Keratinocyte (primary cell): ENCODE measurements around the gene SDK1. TPM values are rescaled to one million over a fixed set of nuclear protein-coding genes. Genes with fewer than 3 reads are reported as not detected.

Experiments used
- DNase-seq: peaks from one replicate; pipeline ENCODE4 v3.0.0-alpha.2; 2011; ENCODE audit warnings: low read depth, missing footprints, low spot score
- FAIRE-seq: peaks from 2 replicates; lab custom pipeline; 2011; peaks lifted over from hg19 to GRCh38; lab: Jason Lieb, UNC
- H2AFZ ChIP-seq: 2 replicates; pipeline ENCODE4 v1.6.0; 2012; ENCODE audit warnings: low read length, control low read depth, inconsistent platforms; ENCODE audit not compliant: control insufficient read depth
- H3K27ac ChIP-seq: 2 replicates; pipeline ENCODE4 v1.5.1; 2011; ENCODE audit warnings: low read length; ENCODE audit not compliant: control insufficient read depth, insufficient read depth
- H3K27me3 ChIP-seq: 3 replicates; pipeline ENCODE4 v1.6.0; 2011; ENCODE audit warnings: low read length; ENCODE audit not compliant: control insufficient read depth, insufficient read depth; ENCODE audit errors: extremely low read depth
- H3K36me3 ChIP-seq, 2 experiments: 2 replicates in 1 of 2; 3 replicates in 1 of 2; pipeline ENCODE4 v1.5.1; 2011; ENCODE audit warnings: low read length in 2 of 2, mild to moderate bottlenecking in 1 of 2; ENCODE audit not compliant: control insufficient read depth in 2 of 2, insufficient read depth in 2 of 2; ENCODE audit errors: extremely low read depth in 1 of 2
- H3K4me1 ChIP-seq: 3 replicates; pipeline ENCODE4 v1.5.1; 2011; ENCODE audit warnings: low read length; ENCODE audit not compliant: control insufficient read depth, insufficient read depth; ENCODE audit errors: extremely low read depth
- H3K4me2 ChIP-seq: 3 replicates; pipeline ENCODE4 v1.6.0; 2011; ENCODE audit warnings: low read depth, low read length; ENCODE audit not compliant: control insufficient read depth, insufficient read depth; ENCODE audit errors: extremely low read depth
- H3K4me3 ChIP-seq, 3 experiments: fragments of 200-600 bp in 1 of 3; sonication (generic) in 1 of 3; 2 replicates in 2 of 3; 3 replicates in 1 of 3; pipeline ENCODE4 v1.5.1; 2011 to 2016; ENCODE audit warnings: low read length in 3 of 3, mild to moderate bottlenecking in 3 of 3, control low read depth in 2 of 3, inconsistent platforms in 1 of 3, low read depth in 1 of 3, mixed read lengths in 1 of 3, mixed run types in 1 of 3, moderate library complexity in 1 of 3; ENCODE audit not compliant: control insufficient read depth in 2 of 3, insufficient read depth in 2 of 3; ENCODE audit errors: extremely low read depth in 1 of 3
- H3K79me2 ChIP-seq: 2 replicates; pipeline ENCODE4 v1.6.0; 2012; ENCODE audit warnings: low read length; ENCODE audit not compliant: control insufficient read depth, insufficient read depth
- H3K9ac ChIP-seq: 3 replicates; pipeline ENCODE4 v1.6.0; 2011; ENCODE audit warnings: low read length; ENCODE audit not compliant: control insufficient read depth, insufficient read depth; ENCODE audit errors: extremely low read depth
- H3K9me1 ChIP-seq: 3 replicates; pipeline ENCODE4 v1.6.0; 2011; ENCODE audit warnings: low read length; ENCODE audit not compliant: control insufficient read depth, insufficient read depth; ENCODE audit errors: extremely low read depth
- H3K9me3 ChIP-seq: 2 replicates; pipeline ENCODE4 v1.5.1; 2012; ENCODE audit warnings: low read depth, low read length; ENCODE audit not compliant: control insufficient read depth
- H4K20me1 ChIP-seq: 3 replicates; pipeline ENCODE4 v1.6.0; 2011; ENCODE audit warnings: low read length; ENCODE audit not compliant: control insufficient read depth, insufficient read depth; ENCODE audit errors: extremely low read depth
- EZH2 ChIP-seq: IDR thresholded peaks from one replicate; pipeline ENCODE4 v1.6.1; 2012; ENCODE audit warnings: inconsistent platforms, mild to moderate bottlenecking, low read length, moderate library complexity
- dilution Hi-C: fragments of 300-500 bp; cut with MboI; formaldehyde crosslinking; loops from one replicate; pipeline ENCODE4 v1.7.0; 2020; ENCODE audit warnings: low sequenced_read_pairs; ENCODE audit not compliant: extremely low pct_ligation_motif_present
- polyA plus RNA-seq, 5 experiments: library from polyadenylated mRNA; depleted of rRNA in 3 of 5; stranded (reverse) in 3 of 5; stranded (forward) in 1 of 5; unstranded in 1 of 5; fragments of >200 nt; gene quantifications; 1 replicate in 1 of 5; 2 replicates in 3 of 5; 3 replicates in 1 of 5; pipeline versions ENCODE4 v1.2.1 to v1.2.3, GENCODE V29; 2011 to 2012; ENCODE audit warnings: missing spikeins in 2 of 5, low read depth in 1 of 5, low replicate concordance in 1 of 5
- TF ChIP-seq, protein P1 (sequence below), 3 experiments: IDR thresholded peaks in 1 of 3; conservative IDR thresholded peaks in 1 of 3; optimal IDR thresholded peaks in 1 of 3; 2 replicates in 2 of 3; 3 replicates in 1 of 3; pipeline versions ENCODE3 to v1.5.1; 2011; ENCODE audit warnings: low read length in 3 of 3, mild to moderate bottlenecking in 3 of 3, moderate library complexity in 2 of 3, control low read depth in 1 of 3, inconsistent platforms in 1 of 3; ENCODE audit not compliant: insufficient read depth in 2 of 3; ENCODE audit errors: extremely low read depth in 1 of 3

The SDK1 gene
- polyA plus RNA-seq, 1 donor (not counting 4 experiments of a cell fraction or from before 2014, with no cell fraction given) = 0.66 TPM

DNA sequence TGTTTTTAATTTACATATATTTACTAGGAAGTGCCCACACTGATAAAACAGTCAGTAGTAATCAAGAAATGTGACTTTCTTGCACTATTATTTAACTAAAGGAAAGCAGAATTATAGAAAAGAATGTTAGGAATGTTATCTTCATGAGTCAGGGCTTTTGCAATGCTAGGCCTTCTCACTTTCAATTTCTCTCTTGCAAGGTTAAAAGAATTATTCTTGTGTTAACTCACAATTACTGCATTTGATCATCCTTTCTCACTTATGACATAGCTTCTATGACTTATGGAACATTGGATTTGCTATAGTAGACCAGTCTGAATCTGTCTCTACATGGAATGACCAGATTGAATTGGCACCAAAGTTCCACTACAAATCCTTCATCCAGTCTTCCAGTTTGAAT, 192.4 kb downstream of the SDK1 start:
- Histone ChIP-seq H3K9ac (no peak overlapping the region), H3K27ac (no peak overlapping the region), H3K9me1 (no peaks in the 10 kb centered on the region), H3K4me1 (peaks cover 6% of the 10 kb centered on the region), H3K4me3 (peak overlapping the region in 1 of 3 experiments; percentile 17), H3K9me3 (no peaks in the 10 kb centered on the region), H2AFZ (no peak overlapping the region), H3K79me2 (no peaks in the 10 kb centered on the region), H3K36me3 (no peaks in the 10 kb centered on the region), H3K4me2 (peak overlapping the region; percentile 63), H3K27me3 (no peaks in the 10 kb centered on the region), H4K20me1 (no peaks in the 10 kb centered on the region)
- FAIRE-seq (no peak), DNase-seq (no peak)
- dilution Hi-C loops = no loop called here
- no peak for TF ChIP-seq EZH2
- TF ChIP-seq, protein P1, sequence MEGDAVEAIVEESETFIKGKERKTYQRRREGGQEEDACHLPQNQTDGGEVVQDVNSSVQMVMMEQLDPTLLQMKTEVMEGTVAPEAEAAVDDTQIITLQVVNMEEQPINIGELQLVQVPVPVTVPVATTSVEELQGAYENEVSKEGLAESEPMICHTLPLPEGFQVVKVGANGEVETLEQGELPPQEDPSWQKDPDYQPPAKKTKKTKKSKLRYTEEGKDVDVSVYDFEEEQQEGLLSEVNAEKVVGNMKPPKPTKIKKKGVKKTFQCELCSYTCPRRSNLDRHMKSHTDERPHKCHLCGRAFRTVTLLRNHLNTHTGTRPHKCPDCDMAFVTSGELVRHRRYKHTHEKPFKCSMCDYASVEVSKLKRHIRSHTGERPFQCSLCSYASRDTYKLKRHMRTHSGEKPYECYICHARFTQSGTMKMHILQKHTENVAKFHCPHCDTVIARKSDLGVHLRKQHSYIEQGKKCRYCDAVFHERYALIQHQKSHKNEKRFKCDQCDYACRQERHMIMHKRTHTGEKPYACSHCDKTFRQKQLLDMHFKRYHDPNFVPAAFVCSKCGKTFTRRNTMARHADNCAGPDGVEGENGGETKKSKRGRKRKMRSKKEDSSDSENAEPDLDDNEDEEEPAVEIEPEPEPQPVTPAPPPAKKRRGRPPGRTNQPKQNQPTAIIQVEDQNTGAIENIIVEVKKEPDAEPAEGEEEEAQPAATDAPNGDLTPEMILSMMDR (optimal IDR thresholded peaks at IDR 0.05 in 1 of 3, IDR thresholded peaks at IDR 0.05 in 1 of 3, conservative IDR thresholded peaks at IDR 0.05 in 1 of 3; ENCODE audit: extremely low read depth in 1 of 3, insufficient read depth in 2 of 3, low read length in 3 of 3) = no peak

DNA sequence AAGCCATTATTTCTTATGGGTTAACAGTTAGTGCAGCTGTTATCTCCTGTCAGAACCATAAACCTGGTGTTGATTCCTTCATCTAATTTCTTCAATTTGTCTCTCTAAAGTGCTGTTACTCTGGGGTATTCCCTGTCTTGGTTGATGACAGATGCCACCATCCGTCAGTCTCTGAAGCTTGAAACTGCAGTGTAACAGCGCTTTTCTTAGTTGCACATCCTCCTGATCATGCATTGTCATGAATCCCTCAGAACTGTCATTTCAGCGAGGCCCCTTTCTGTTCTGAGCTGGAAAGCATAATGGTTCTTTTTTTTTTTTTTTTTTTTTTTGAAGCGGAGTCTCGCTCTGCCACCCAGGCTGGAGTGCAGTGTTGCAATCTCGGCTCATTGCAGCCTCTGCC, 193.9 kb downstream of the SDK1 start:
- H3K9ac ChIP-seq = no peak overlapping the region
- no peaks in the 10 kb centered on the region for H4K20me1 ChIP-seq
- H3K27ac ChIP-seq = no peak overlapping the region
- no peak overlapping the region for H3K4me2 ChIP-seq
- H3K9me3 ChIP-seq = no peaks in the 10 kb centered on the region
- H3K9me1 ChIP-seq = no peaks in the 10 kb centered on the region
- TF ChIP-seq EZH2 = no peak
- TF ChIP-seq, protein P1 (optimal IDR thresholded peaks at IDR 0.05 in 1 of 3, IDR thresholded peaks at IDR 0.05 in 1 of 3, conservative IDR thresholded peaks at IDR 0.05 in 1 of 3; ENCODE audit: extremely low read depth in 1 of 3, insufficient read depth in 2 of 3, low read length in 3 of 3) = no peak
- no peak overlapping the region for H2AFZ ChIP-seq
- dilution Hi-C loops = no loop called here
- no peaks in the 10 kb centered on the region for H3K36me3 ChIP-seq
- FAIRE-seq (no peak), DNase-seq (no peak)
- H3K4me3 ChIP-seq = no peak overlapping the region
- H3K4me1 ChIP-seq = peaks cover 6% of the 10 kb centered on the region
- H3K27me3 ChIP-seq = no peaks in the 10 kb centered on the region
- no peaks in the 10 kb centered on the region for H3K79me2 ChIP-seq
